ENCODE data around the gene UBR7. TPM values are rescaled to one million over a fixed set of nuclear protein-coding genes. Genes with fewer than 3 reads are reported as not detected.

UBR7 gene
- total RNA-seq, 2 donors from 2014 or later = 22.6 to 26.2 TPM

DNA sequence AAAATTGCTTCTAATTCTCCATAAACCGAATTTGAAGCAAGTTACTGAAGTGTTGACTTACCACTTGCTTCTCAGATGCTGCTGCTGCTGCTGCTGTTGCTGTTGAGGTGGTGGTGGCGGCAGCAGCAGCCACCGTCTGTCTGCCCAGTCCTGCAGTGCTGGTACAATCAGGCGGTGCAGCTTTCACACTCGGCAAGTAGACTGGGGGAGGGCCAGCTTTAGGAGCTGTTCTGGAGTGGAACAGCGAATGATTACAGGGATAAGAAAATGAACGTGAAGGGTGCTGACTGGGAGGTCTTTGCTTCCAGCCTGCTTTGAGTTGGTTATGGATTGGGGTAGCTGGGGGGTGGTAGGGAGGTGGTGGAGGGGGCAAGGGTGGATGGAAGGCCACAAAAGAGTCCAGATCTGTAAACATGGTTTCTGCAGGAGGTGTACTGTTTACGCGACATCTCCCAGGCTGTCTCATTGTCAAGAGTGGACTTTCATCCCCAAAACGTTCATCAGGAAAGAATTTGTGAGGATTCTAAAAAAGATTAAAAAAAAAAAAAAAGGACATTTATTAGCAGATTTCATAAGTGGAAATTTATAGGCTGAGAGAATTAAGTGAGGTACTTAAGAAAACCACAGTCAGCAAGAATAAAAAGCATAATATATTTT lies 38.8 kb downstream of the UBR7 start:
- Histone ChIP-seq H3K9me3 (no peaks in the 10 kb centered on the region), H3K27ac (no peak overlapping the region), H3K4me3 (no peak overlapping the region), H3K4me1 (no peaks in the 10 kb centered on the region), H3K36me3 (peaks cover 72% of the 10 kb centered on the region), H3K27me3 (no peaks in the 10 kb centered on the region)
- TF ChIP-seq, protein P1, sequence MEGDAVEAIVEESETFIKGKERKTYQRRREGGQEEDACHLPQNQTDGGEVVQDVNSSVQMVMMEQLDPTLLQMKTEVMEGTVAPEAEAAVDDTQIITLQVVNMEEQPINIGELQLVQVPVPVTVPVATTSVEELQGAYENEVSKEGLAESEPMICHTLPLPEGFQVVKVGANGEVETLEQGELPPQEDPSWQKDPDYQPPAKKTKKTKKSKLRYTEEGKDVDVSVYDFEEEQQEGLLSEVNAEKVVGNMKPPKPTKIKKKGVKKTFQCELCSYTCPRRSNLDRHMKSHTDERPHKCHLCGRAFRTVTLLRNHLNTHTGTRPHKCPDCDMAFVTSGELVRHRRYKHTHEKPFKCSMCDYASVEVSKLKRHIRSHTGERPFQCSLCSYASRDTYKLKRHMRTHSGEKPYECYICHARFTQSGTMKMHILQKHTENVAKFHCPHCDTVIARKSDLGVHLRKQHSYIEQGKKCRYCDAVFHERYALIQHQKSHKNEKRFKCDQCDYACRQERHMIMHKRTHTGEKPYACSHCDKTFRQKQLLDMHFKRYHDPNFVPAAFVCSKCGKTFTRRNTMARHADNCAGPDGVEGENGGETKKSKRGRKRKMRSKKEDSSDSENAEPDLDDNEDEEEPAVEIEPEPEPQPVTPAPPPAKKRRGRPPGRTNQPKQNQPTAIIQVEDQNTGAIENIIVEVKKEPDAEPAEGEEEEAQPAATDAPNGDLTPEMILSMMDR (IDR thresholded peaks at IDR 0.05) = no peak
- no peak for DNase-seq (ENCODE audit: low spot score)

DNA sequence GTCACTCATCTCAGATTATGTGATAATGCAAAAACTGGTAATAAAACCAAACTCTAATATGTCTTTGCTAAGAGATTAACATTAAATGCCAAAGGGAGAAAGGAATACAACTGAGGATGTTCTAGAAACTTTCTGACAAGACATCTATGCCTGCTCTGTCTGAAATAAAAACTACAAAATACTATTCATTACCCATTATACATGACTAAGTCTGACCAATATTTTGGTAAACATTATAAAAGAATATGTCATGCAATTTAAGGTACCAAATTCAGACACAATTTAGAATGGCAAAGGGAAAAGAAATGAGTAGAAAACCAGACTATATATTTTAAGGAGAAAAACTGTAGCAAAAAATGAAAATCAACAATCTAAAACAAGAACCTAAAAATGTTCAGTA lies 39.5 kb downstream of the UBR7 start:
- Histone ChIP-seq H3K27ac (no peak overlapping the region), H3K4me1 (no peaks in the 10 kb centered on the region), H3K4me3 (no peak overlapping the region), H3K27me3 (no peaks in the 10 kb centered on the region), H3K9me3 (no peaks in the 10 kb centered on the region), H3K36me3 (peaks cover 72% of the 10 kb centered on the region)
- DNase-seq (ENCODE audit: low spot score) = no peak
- TF ChIP-seq, protein P1 (IDR thresholded peaks at IDR 0.05) = no peak

DNA sequence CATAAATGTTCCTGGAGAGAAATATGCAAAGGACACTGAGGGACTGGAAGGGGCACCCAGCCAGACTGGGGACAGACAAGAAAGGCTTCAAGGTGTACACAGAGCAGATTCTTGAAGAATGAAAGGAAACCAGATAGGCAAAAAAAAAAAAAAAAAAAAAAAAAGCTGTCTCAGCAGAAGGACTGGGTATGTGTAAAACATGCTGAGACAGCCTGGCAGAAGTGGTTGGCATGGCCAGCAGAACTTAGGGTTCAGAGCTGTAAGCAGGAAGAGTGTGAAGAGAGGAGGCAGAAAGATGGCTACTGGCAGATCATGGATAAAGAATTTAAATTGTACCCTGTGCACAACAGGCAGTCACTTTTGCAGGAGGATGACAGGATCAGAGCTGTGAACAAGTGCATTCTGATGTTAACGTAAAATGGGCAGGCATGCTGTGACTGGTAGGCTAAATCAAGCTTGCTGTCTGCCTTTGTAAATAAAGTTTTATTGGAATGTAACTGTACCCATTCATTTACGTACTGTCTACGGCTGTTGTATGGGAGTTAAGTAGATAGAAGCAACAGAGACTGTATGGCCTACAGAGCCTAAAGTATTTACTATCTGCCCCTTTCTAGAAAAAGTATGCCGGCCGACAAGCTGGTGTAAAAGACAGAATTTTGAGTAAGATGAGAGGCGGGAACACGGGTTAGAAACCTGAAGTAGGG lies 42.2 kb downstream of the UBR7 start:
- peaks cover 66% of the 10 kb centered on the region for H3K36me3 ChIP-seq
- DNase-seq (ENCODE audit: low spot score) = no peak
- H3K9me3 ChIP-seq = no peaks in the 10 kb centered on the region
- no peak overlapping the region for H3K4me3 ChIP-seq
- H3K27me3 ChIP-seq = no peaks in the 10 kb centered on the region
- H3K4me1 ChIP-seq = no peaks in the 10 kb centered on the region
- no peak overlapping the region for H3K27ac ChIP-seq
- TF ChIP-seq, protein P1 (IDR thresholded peaks at IDR 0.05) = no peak

- TF ChIP-seq, protein P1 (IDR thresholded peaks at IDR 0.05) = no peak
- no peaks in the 10 kb centered on the region for H3K4me1 ChIP-seq
- no peak for DNase-seq (ENCODE audit: low spot score)
- H3K4me3 ChIP-seq = no peak overlapping the region
- H3K27me3 ChIP-seq = no peaks in the 10 kb centered on the region
- H3K27ac ChIP-seq = no peak overlapping the region
- H3K9me3 ChIP-seq = no peaks in the 10 kb centered on the region
- H3K36me3 ChIP-seq = peaks cover 18% of the 10 kb centered on the region
These were observed 55.4 kb downstream of the UBR7 start for GRCh38 chr14:93262446-93262845.

GRCh38 chr14:93263416-93263815 lies 56.4 kb downstream of the UBR7 start:
- Histone ChIP-seq H3K4me3 (no peak overlapping the region), H3K27ac (no peak overlapping the region), H3K27me3 (no peaks in the 10 kb centered on the region), H3K4me1 (no peaks in the 10 kb centered on the region), H3K9me3 (no peaks in the 10 kb centered on the region), H3K36me3 (peaks cover 18% of the 10 kb centered on the region)
- TF ChIP-seq, protein P1 (IDR thresholded peaks at IDR 0.05) = no peak
- DNase-seq (ENCODE audit: low spot score) = no peak

Data from right atrium auricular region (tissue), 2 donors.